Activated CD4-positive, alpha-beta T cell treated with anti-CD3 and anti-CD28 coated beads for 36 hours (primary cell): Measurements from ENCODE around the gene KIF26B. TPM values are rescaled to one million over a fixed set of nuclear protein-coding genes. Genes with fewer than 3 reads are reported as not detected.
"Not testable (repeated sequence)": the region's sequence is repeated elsewhere in the genome, so short reads cannot be mapped to it uniquely, and the experiment has no call there.

Experiments used
- ATAC-seq: fragments of 200-7000 bp; cut with Tn5 transposase; one replicate; pipeline ENCODE4 v1.10.0; 2021; ENCODE audit warnings: mild to moderate bottlenecking, moderate library complexity
- CTCF ChIA-PET: fragments of 350-600 bp; sonication (Branson Sonifier 250); formaldehyde crosslinking; loops from one replicate; lab custom pipeline; 2021; ENCODE audit warnings: antibody characterized with exemption; lab: Charles Lee
- POLR2A ChIA-PET: fragments of 350-600 bp; sonication (Branson Sonifier 250); formaldehyde crosslinking; loops from one replicate; lab custom pipeline; 2021; ENCODE audit warnings: antibody characterized with exemption, inconsistent platforms; lab: Charles Lee
- DNase-seq: peaks from one replicate; pipeline ENCODE4 v3.0.0-alpha.2; 2020
- H3K27ac Mint-ChIP-seq: one replicate; pipeline ENCODE4 v1.8.0; 2021; ENCODE audit warnings: mixed read lengths
- H3K27me3 Mint-ChIP-seq: one replicate; pipeline ENCODE4 v1.8.0; 2021; ENCODE audit warnings: mixed read lengths
- H3K36me3 Mint-ChIP-seq: one replicate; pipeline ENCODE4 v1.8.0; 2021; ENCODE audit warnings: low read depth, mixed read lengths
- H3K4me1 Mint-ChIP-seq: one replicate; pipeline ENCODE4 v1.8.0; 2021; ENCODE audit warnings: mixed read lengths
- H3K4me3 Mint-ChIP-seq: one replicate; pipeline ENCODE4 v1.8.0; 2021; ENCODE audit warnings: mild to moderate bottlenecking, moderate library complexity, mixed read lengths
- H3K9me3 Mint-ChIP-seq: one replicate; pipeline ENCODE4 v1.8.0; 2021; ENCODE audit warnings: low read depth, mixed read lengths
- intact Hi-C, 2 experiments: fragments of 100-400 bp; cut with DNase I in 1 of 2; cut with micrococcal nuclease in 1 of 2; formaldehyde crosslinking; loops; one replicate each; pipeline versions ENCODE4 v1.14.2 to v1.15.1; 2022 to 2024; cut with DNase I, micrococcal nuclease
- total RNA-seq, 2 experiments: library from RNA; stranded (reverse); gene quantifications; one replicate each; pipeline ENCODE4 v1.2.3, GENCODE V29; 2021

The KIF26B gene
- total RNA-seq, 2 experiments from 2014 or later: 0.16 to 0.23 TPM

DNA sequence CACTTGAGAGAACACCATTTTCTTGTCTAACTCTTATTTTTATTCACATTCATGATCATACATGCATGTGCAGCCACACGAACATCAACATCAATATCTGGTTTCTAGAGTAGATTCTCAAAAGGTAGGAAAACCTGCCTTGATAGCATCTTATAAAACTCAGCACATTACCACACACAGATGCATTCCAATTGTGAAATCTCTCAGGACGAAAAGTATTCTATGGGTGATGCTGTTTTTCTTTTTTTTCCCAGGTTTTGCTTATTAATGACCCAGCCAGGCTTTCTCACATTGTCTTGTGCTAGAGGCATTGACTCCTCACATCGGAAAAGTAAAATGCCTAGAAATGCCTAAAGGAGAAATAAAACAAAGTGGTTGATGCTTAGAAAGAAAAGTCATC lies 562.8 kb downstream of the KIF26B start:
- no peaks in the 10 kb centered on the region for H3K27me3 Mint-ChIP-seq
- H3K36me3 Mint-ChIP-seq: no peaks in the 10 kb centered on the region
- peaks cover 3% of the 10 kb centered on the region for H3K9me3 Mint-ChIP-seq
- no peak overlapping the region for H3K27ac Mint-ChIP-seq
- no peak overlapping the region for H3K4me3 Mint-ChIP-seq
- POLR2A ChIA-PET: no interaction called here
- intact Hi-C loops: no loop called here
- CTCF ChIA-PET: no interaction called here
- no peak for ATAC-seq
- H3K4me1 Mint-ChIP-seq: no peaks in the 10 kb centered on the region
- no peak for DNase-seq

GRCh38 chr1:245718123-245718522 lies 563.3 kb downstream of the KIF26B start:
- DNase-seq (no peak), ATAC-seq (no peak)
- peaks cover 3% of the 10 kb centered on the region for H3K9me3 Mint-ChIP-seq
- H3K27me3 Mint-ChIP-seq: no peaks in the 10 kb centered on the region
- H3K4me3 Mint-ChIP-seq: no peak overlapping the region
- ChIA-PET POLR2A (no interaction called here), CTCF (no interaction called here)
- no peak overlapping the region for H3K27ac Mint-ChIP-seq
- H3K4me1 Mint-ChIP-seq: no peaks in the 10 kb centered on the region
- H3K36me3 Mint-ChIP-seq: no peaks in the 10 kb centered on the region
- intact Hi-C loops: no loop called here

DNA sequence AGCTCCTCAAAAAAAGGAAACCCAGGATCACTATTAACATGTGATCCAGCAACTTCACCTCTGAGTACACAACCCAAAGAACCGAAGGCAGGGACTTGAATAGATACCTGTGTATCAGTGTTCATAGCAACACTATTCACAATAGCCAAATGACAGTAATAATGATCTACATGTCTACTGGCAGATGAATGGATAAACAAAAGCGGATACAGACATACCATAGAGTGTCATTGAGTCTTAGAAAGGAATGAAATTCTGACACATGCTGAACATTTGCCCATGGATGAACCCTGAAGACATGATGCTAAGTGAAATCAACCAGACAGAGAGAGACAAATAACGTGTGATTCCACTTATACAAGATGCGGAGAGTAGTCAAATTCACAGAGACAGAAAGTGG lies 564.2 kb downstream of the KIF26B start:
- ChIA-PET POLR2A (no interaction called here), CTCF (no interaction called here)
- Mint-ChIP-seq H3K9me3 (peaks cover 3% of the 10 kb centered on the region), H3K36me3 (no peaks in the 10 kb centered on the region), H3K27ac (no peak overlapping the region), H3K4me1 (no peaks in the 10 kb centered on the region), H3K27me3 (no peaks in the 10 kb centered on the region), H3K4me3 (no peak overlapping the region)
- no peak for DNase-seq
- no peak for ATAC-seq
- intact Hi-C loops: no loop called here

GRCh38 chr1:245721488-245721887 lies 566.7 kb downstream of the KIF26B start:
- Mint-ChIP-seq H3K27me3 (no peaks in the 10 kb centered on the region), H3K4me1 (no peaks in the 10 kb centered on the region), H3K27ac (no peak overlapping the region), H3K36me3 (peaks cover 2% of the 10 kb centered on the region), H3K4me3 (no peak overlapping the region), H3K9me3 (peaks cover 9% of the 10 kb centered on the region)
- ChIA-PET CTCF (no interaction called here), POLR2A (no interaction called here)
- DNase-seq: no peak
- intact Hi-C loops: no loop called here
- no peak for ATAC-seq

DNA sequence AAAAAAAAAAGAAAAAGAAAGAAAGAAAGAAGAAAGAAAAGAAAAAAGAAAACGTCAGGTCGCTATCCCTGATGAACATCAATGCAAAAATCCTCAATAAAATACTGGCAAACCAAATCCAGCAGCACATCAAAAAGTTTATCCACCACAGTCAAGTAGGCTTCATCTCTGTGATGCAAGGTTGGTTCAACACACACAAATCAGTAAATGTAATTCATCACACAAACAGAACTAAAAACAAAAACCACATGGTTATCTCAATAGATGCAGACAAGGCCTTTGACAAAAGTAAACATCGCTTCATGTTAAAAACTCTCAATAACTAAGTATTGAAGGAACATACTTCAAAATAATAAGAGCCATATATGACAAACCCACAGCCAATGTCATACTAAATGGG lies 573.2 kb downstream of the KIF26B start:
- H3K4me1 Mint-ChIP-seq, H3K4me3 Mint-ChIP-seq, H3K27me3 Mint-ChIP-seq, intact Hi-C loops, POLR2A ChIA-PET, H3K36me3 Mint-ChIP-seq, DNase-seq, ATAC-seq, H3K27ac Mint-ChIP-seq: not testable (repeated sequence)
- peaks cover 41% of the 10 kb centered on the region for H3K9me3 Mint-ChIP-seq
- CTCF ChIA-PET: interaction anchor here (0.8 kb wide), 1 partner anchor 725 kb away, joined by 3 read pairs; no protein-coding TSS in a partner anchor

DNA sequence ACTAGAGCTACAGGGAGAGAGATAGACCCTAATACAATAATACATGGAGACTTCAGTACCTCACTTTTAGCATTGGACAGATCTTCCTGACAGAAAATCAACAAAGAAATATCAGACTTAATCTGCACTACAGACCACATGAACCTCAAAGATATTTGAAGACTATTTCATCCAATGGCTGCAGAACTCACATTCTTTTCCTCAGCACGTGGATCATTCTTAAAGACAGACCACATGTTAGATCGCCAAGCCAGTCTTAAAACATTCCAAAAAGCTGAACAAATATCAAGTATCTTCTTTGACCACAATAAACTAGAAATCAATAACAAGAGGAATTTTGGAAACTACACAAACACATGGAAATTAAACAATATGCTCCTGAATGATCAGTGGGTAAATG lies 576.0 kb downstream of the KIF26B start:
- H3K4me1 Mint-ChIP-seq: no peaks in the 10 kb centered on the region
- POLR2A ChIA-PET: no interaction called here
- ATAC-seq (no peak), DNase-seq (no peak)
- no peak overlapping the region for H3K27ac Mint-ChIP-seq
- H3K36me3 Mint-ChIP-seq: peaks cover 4% of the 10 kb centered on the region
- CTCF ChIA-PET: interaction anchor here (0.5 kb wide), 1 partner anchor 74 kb away, joined by 3 read pairs; no protein-coding TSS in a partner anchor
- H3K9me3 Mint-ChIP-seq: peaks cover 41% of the 10 kb centered on the region
- no peak overlapping the region for H3K4me3 Mint-ChIP-seq
- H3K27me3 Mint-ChIP-seq: no peaks in the 10 kb centered on the region
- intact Hi-C loops: no loop called here

- H3K27ac Mint-ChIP-seq, DNase-seq, ATAC-seq, CTCF ChIA-PET, H3K36me3 Mint-ChIP-seq, H3K27me3 Mint-ChIP-seq, intact Hi-C loops, POLR2A ChIA-PET, H3K4me3 Mint-ChIP-seq, H3K4me1 Mint-ChIP-seq: not testable (repeated sequence)
- peaks cover 10% of the 10 kb centered on the region for H3K9me3 Mint-ChIP-seq
Measured at GRCh38 chr1:245740336-245740735, 585.6 kb downstream of the KIF26B start.

DNA sequence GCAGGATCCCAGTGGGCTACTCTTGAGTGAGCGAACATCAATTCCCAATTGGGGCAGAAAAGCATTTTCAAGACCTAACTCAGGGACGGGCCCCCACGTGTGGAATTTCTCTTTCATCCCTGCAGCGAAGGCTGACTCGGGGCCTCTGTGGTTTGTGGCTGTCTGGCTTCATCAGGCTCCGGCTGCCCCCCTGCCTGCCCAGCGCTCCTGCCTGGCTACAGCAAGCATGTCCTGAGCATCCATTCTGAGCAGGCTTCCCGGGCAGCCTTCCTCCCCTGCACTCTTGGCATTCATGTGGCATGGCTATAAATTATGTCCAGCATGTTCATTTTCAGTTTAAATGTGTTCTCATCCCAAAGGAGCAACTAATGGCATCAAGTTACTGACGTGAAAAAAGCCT lies 588.1 kb downstream of the KIF26B start:
- Mint-ChIP-seq H3K36me3 (peaks cover 14% of the 10 kb centered on the region), H3K4me1 (no peaks in the 10 kb centered on the region), H3K4me3 (no peak overlapping the region), H3K27me3 (no peaks in the 10 kb centered on the region), H3K27ac (no peak overlapping the region), H3K9me3 (peaks cover 17% of the 10 kb centered on the region)
- no peak for ATAC-seq
- DNase-seq: no peak
- ChIA-PET POLR2A (no interaction called here), CTCF (interaction anchor here (0.7 kb wide), 1 partner anchor 647 kb away, joined by 3 read pairs; no protein-coding TSS in a partner anchor)
- intact Hi-C loops: no loop called here

DNA sequence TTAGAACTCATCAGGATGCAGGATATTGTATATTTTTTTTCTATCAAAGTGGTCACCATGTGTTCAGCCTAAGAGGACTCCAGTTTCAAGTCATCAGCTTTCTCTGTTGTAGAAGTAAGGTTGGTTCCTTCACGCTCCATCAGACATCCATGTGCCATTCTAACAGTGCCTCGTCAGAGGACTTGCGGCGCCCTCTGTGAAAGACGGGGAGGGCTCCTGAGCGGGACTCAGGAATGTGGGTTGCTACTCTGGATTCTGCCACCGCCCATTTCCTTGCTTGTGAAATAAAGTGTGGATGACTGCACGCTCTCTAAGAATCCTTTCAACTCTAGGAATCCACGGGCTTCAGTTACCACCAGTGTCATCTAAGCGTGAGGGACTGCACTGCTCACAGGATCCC lies 593.5 kb downstream of the KIF26B start:
- no peak for DNase-seq
- CTCF ChIA-PET: interaction anchor here (0.7 kb wide), 1 partner anchor 105 kb away, joined by 3 read pairs; no protein-coding TSS in a partner anchor
- Mint-ChIP-seq H3K4me3 (no peak overlapping the region), H3K27ac (no peak overlapping the region), H3K4me1 (no peaks in the 10 kb centered on the region), H3K27me3 (no peaks in the 10 kb centered on the region), H3K36me3 (peaks cover 42% of the 10 kb centered on the region), H3K9me3 (peaks cover 22% of the 10 kb centered on the region)
- no peak for ATAC-seq
- intact Hi-C loops: no loop called here
- POLR2A ChIA-PET: no interaction called here

GRCh38 chr1:245748646-245749045 lies 593.9 kb downstream of the KIF26B start:
- no peak overlapping the region for H3K4me3 Mint-ChIP-seq
- ChIA-PET CTCF (interaction anchor here (0.7 kb wide), 1 partner anchor 105 kb away, joined by 3 read pairs; no protein-coding TSS in a partner anchor), POLR2A (no interaction called here)
- no peak for ATAC-seq
- intact Hi-C loops: no loop called here
- peaks cover 42% of the 10 kb centered on the region for H3K36me3 Mint-ChIP-seq
- H3K9me3 Mint-ChIP-seq: peaks cover 22% of the 10 kb centered on the region
- no peak overlapping the region for H3K27ac Mint-ChIP-seq
- H3K27me3 Mint-ChIP-seq: no peaks in the 10 kb centered on the region
- no peaks in the 10 kb centered on the region for H3K4me1 Mint-ChIP-seq
- DNase-seq: no peak

DNA sequence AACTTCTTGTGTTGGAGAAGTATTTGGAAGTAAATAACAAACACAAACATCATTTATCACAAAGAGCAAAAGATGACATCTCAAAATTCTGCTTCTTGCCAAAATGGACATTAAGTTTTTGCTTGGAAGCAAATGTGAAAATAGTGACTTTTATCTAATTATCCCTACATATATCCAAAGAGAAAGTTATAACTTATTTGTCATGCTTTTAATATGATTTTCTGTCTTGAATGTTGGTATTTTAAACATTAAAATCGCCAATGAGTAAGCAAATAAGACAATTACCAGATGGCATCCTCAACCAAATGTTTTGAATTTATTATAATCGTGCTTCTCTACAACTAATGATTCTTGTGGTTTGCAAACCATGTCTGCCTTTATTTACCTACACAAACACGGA lies 594.3 kb downstream of the KIF26B start:
- Mint-ChIP-seq H3K27ac (no peak overlapping the region), H3K4me3 (no peak overlapping the region), H3K4me1 (no peaks in the 10 kb centered on the region), H3K36me3 (peaks cover 42% of the 10 kb centered on the region), H3K27me3 (no peaks in the 10 kb centered on the region), H3K9me3 (peaks cover 22% of the 10 kb centered on the region)
- intact Hi-C loops: no loop called here
- ATAC-seq (no peak), DNase-seq (no peak)
- POLR2A ChIA-PET: no interaction called here
- CTCF ChIA-PET: no interaction called here

- POLR2A ChIA-PET: no interaction called here
- DNase-seq (no peak), ATAC-seq (no peak)
- Mint-ChIP-seq H3K4me1 (no peaks in the 10 kb centered on the region), H3K4me3 (no peak overlapping the region), H3K27ac (no peak overlapping the region), H3K9me3 (peaks cover 18% of the 10 kb centered on the region), H3K27me3 (no peaks in the 10 kb centered on the region), H3K36me3 (peaks cover 43% of the 10 kb centered on the region)
- intact Hi-C loops: no loop called here
- CTCF ChIA-PET: interaction anchor here (0.6 kb wide), 1 partner anchor 82 kb away, joined by 5 read pairs; no protein-coding TSS in a partner anchor
Measured at GRCh38 chr1:245750261-245750660, 595.5 kb downstream of the KIF26B start.
